Gastroesophageal sphincter (tissue), 4 donors: ENCODE results near the gene MLLT1. TPM values are rescaled to one million over a fixed set of nuclear protein-coding genes. Genes with fewer than 3 reads are reported as not detected.

ENCODE experiments used
- ATAC-seq: fragments of 150-250 bp; one replicate; pipeline ENCODE4 v1.9.1; 2016; ENCODE audit warnings: mild to moderate bottlenecking, moderate library complexity
- H3K27ac ChIP-seq, 4 donors: fragments of 200-600 bp; sonication (generic) in 3 of 4; 1 replicate in 3 of 4; 2 replicates in 1 of 4; pipeline ENCODE4 v1.5.1; 2016 to 2019
- H3K27me3 ChIP-seq: fragments of 200-600 bp; sonication (generic); one replicate; pipeline ENCODE4 v1.5.1; 2019
- H3K36me3 ChIP-seq, 2 donors: fragments of 200-600 bp; sonication (generic); one replicate each; pipeline ENCODE4 v1.5.1; 2019; ENCODE audit warnings: control low read depth in 1 of 2
- H3K4me1 ChIP-seq, 3 donors: fragments of 200-600 bp; sonication (generic); 1 replicate in 2 of 3; 2 replicates in 1 of 3; pipeline ENCODE4 v1.5.1; 2016 to 2019; ENCODE audit warnings: control low read depth in 2 of 3
- H3K4me3 ChIP-seq, 2 donors: fragments of 200-600 bp; sonication (generic); one replicate each; pipeline ENCODE4 v1.5.1; 2019; ENCODE audit warnings: mild to moderate bottlenecking in 1 of 2, moderate library complexity in 1 of 2
- H3K9me3 ChIP-seq, 3 donors: fragments of 200-600 bp; sonication (generic); one replicate each; pipeline ENCODE4 v1.5.1; 2017 to 2019; ENCODE audit warnings: control low read depth in 2 of 3
- EP300 ChIP-seq: sonication (generic); formaldehyde crosslinking; IDR thresholded peaks from one replicate; pipeline ENCODE4 v1.6.1; 2017; ENCODE audit warnings: antibody characterized with exemption, mild to moderate bottlenecking
- POLR2A ChIP-seq, 2 donors: fragments of 450-650 bp; IDR thresholded peaks; one replicate each; pipeline ENCODE4 v1.6.1; 2017; ENCODE audit warnings: antibody characterized with exemption in 2 of 2, mild to moderate bottlenecking in 2 of 2, moderate library complexity in 1 of 2
- POLR2AphosphoS5 ChIP-seq: sonication (generic); formaldehyde crosslinking; IDR thresholded peaks from one replicate; pipeline ENCODE4 v1.6.1; 2017; ENCODE audit warnings: antibody characterized with exemption
- WGBS, 2 donors: methylation state at CpG; one replicate each; pipeline ENCODE4 v1.1.5; 2018; ENCODE audit warnings: low coverage in 1 of 2; 5-methylcytosine and 5-hydroxymethylcytosine counted together
- total RNA-seq, 4 donors: library from RNA; depleted of rRNA; stranded (reverse); fragments of >200 nt; gene quantifications; one replicate each; pipeline ENCODE4 v1.1.0, GENCODE V29; 2016
- TF ChIP-seq, protein P1 (sequence below), 4 experiments: fragments of 200-600 bp in 2 of 4; fragments of 450-650 bp in 2 of 4; sonication (generic) in 1 of 4; IDR thresholded peaks; one replicate each; pipeline ENCODE4 v1.5.1; 2017 to 2019; ENCODE audit warnings: antibody characterized with exemption in 4 of 4, mild to moderate bottlenecking in 2 of 4, moderate library complexity in 2 of 4

The MLLT1 gene
- total RNA-seq, 4 donors from 2014 or later: 21.4 to 42.5 (median 23.8) TPM

DNA sequence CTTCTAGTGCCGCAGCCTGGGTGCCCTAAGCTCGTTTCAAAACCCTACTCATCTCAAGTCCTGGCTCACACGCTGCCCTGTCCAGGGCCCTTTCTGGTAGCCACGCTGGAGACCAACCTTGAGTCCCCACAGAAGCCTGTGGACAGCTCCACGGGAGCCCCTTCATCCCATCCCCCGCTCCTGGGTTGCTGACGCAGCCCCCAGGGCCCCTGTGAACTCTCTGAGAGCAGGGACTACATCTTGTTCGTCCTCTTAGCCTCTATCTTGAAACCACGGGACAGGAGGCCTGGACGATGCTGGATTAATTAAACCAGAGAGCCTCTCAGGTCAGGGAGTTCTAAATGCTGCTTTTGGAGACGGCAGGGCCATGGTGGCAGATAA is 7.4 kb downstream of the MLLT1 start:
- 20 to 33% methylated on average over 1 to 3 of the region's 11 CpGs for WGBS, 2 donors
- ATAC-seq: no peak
- Histone ChIP-seq H3K4me3 (peak overlapping the region in 1 of 2 donors; percentile 44), H3K36me3 (peaks cover 0 to 31% of the 10 kb centered on the region in 2 donors), H3K9me3 (no peaks in the 10 kb centered on the region), H3K4me1 (peaks cover 25 to 100% (median 63%) of the 10 kb centered on the region in 3 donors), H3K27ac (peak overlapping the region; percentile 84 to 90 (median 86)), H3K27me3 (no peaks in the 10 kb centered on the region)
- no peak for TF ChIP-seq POLR2A (IDR thresholded peaks at IDR 0.05)
- TF ChIP-seq EP300: no peak
- TF ChIP-seq, protein P1, sequence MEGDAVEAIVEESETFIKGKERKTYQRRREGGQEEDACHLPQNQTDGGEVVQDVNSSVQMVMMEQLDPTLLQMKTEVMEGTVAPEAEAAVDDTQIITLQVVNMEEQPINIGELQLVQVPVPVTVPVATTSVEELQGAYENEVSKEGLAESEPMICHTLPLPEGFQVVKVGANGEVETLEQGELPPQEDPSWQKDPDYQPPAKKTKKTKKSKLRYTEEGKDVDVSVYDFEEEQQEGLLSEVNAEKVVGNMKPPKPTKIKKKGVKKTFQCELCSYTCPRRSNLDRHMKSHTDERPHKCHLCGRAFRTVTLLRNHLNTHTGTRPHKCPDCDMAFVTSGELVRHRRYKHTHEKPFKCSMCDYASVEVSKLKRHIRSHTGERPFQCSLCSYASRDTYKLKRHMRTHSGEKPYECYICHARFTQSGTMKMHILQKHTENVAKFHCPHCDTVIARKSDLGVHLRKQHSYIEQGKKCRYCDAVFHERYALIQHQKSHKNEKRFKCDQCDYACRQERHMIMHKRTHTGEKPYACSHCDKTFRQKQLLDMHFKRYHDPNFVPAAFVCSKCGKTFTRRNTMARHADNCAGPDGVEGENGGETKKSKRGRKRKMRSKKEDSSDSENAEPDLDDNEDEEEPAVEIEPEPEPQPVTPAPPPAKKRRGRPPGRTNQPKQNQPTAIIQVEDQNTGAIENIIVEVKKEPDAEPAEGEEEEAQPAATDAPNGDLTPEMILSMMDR (IDR thresholded peaks at IDR 0.05): no peak
- no peak for TF ChIP-seq POLR2AphosphoS5

DNA sequence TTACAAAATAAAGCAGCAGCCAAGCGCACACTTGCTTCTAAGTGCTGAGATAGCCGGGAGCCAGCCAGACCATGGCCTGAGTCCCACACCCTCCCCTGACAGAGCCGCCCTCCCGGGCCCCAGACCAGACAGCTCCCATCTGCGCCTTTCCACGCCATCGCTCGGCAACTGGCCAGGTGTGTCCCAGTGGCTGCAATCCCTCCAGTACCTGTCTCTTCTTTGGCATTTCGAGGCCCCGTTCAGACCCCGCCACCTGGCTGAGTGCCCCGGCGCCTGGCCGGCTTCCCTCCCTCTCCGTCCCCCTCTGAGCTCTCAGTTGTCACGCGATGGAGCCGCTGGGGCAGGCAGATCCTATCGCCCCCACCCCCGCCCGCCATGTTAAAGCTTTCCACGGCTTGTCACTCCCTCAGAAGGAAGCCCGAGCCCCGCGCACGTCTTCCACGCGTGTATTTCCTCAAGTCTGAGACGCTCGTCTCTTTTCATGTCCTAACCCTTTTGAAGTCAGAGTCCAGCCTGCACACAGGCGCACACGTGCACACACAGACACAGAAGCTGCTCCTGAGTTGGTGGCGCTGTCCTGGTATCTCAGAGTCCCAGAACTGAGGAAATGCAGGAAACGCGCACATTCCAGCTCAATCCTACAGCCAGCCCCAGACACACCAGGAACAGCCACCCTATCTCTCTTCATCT is 7.9 kb downstream of the MLLT1 start:
- Histone ChIP-seq H3K4me1 (peaks cover 25 to 97% (median 58%) of the 10 kb centered on the region in 3 donors), H3K36me3 (peaks cover 0 to 37% of the 10 kb centered on the region in 2 donors), H3K4me3 (peak overlapping the region; percentile 17 to 44), H3K27ac (peak overlapping the region; percentile 84 to 90 (median 86)), H3K9me3 (no peaks in the 10 kb centered on the region), H3K27me3 (no peaks in the 10 kb centered on the region)
- peak; percentile 73 for ATAC-seq
- TF ChIP-seq, protein P1 (IDR thresholded peaks at IDR 0.05): peak in 1 of 4 experiments; percentile 15
- TF ChIP-seq EP300 (no peak), POLR2AphosphoS5 (peak; percentile 48)
- WGBS, 2 donors: 28% methylated on average over 8 of the region's 35 CpGs; no CpG with 5 or more reads in 1 of the 2 donors

DNA sequence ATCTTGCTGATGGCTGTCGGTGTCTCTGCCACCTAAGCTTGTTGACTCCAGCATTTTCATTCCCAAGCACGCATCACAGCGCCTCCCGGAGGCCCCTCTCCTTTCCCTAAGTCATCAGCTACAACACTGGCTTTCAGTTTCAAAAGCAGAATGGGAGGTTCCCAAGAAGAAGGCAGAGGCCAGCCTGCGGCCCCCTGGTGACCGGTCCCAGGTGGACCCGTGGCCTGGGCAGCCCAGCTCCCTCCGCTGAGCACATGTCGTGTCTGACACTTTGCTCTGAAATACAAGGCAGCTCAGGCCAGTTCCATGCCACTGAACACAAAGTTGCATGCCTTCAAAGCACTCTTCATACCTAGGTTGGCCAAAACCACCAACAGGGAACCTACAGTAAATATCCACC is 8.5 kb downstream of the MLLT1 start:
- peak overlapping the region in 1 of 2 donors; percentile 44 for H3K4me3 ChIP-seq
- TF ChIP-seq EP300 (no peak), POLR2A (IDR thresholded peaks at IDR 0.05) (no peak), POLR2AphosphoS5 (no peak)
- TF ChIP-seq, protein P1 (IDR thresholded peaks at IDR 0.05): peak in 2 of 4 experiments; percentile 8 to 10
- no peaks in the 10 kb centered on the region for H3K27me3 ChIP-seq
- 100% methylated on average over 1 of the region's 9 CpGs; no CpG with 5 or more reads in 1 of the 2 donors for WGBS, 2 donors
- no peaks in the 10 kb centered on the region for H3K9me3 ChIP-seq
- H3K36me3 ChIP-seq: peaks cover 0 to 42% of the 10 kb centered on the region in 2 donors
- H3K4me1 ChIP-seq: peaks cover 25 to 91% (median 54%) of the 10 kb centered on the region in 3 donors
- peak overlapping the region; percentile 84 to 90 (median 86) for H3K27ac ChIP-seq
- ATAC-seq: no peak

DNA sequence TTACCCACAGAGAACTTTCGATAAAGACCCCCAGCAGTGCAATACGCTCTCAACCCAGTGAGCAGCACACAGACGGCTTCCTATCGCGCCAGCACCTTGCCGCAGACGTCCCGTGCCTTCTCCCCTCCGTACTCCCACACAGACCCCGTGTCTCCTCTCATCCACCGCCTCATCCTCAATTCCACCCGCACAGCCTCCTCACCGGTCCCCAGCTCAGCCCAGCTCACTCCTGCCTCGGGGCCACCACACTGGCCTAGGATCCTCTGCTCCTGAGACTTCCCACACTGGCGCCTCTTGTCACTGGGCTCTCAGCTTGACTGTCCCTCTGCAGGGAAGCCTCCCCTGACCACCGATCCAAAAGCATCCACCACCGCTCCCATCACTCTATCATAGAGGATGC is 9.0 kb downstream of the MLLT1 start:
- TF ChIP-seq EP300: no peak
- no peak for TF ChIP-seq POLR2A (IDR thresholded peaks at IDR 0.05)
- no peak for TF ChIP-seq POLR2AphosphoS5
- TF ChIP-seq, protein P1 (IDR thresholded peaks at IDR 0.05): no peak
- Histone ChIP-seq H3K36me3 (peaks cover 0 to 45% of the 10 kb centered on the region in 2 donors), H3K4me1 (peaks cover 25 to 88% (median 50%) of the 10 kb centered on the region in 3 donors), H3K27me3 (no peaks in the 10 kb centered on the region), H3K9me3 (no peaks in the 10 kb centered on the region), H3K4me3 (peak overlapping the region in 1 of 2 donors; percentile 44), H3K27ac (peak overlapping the region in 3 of 4 donors; percentile 84 to 90 (median 88))
- WGBS, 2 donors: 84 to 100% methylated on average over 2 to 15 of the region's 17 CpGs
- no peak for ATAC-seq
